HepG2 (cell line): ENCODE results near the gene ATG2A. TPM values are rescaled to one million over a fixed set of nuclear protein-coding genes. Genes with fewer than 3 reads are reported as not detected.

Experiments
- ATM ChIP-seq: fragments of 450-650 bp; IDR thresholded peaks from 2 replicates; pipeline ENCODE4 v1.7.1; 2017; ENCODE audit warnings: mild to moderate bottlenecking, borderline replicate concordance
- E2F5 ChIP-seq: sonication (generic); formaldehyde crosslinking; conservative IDR thresholded peaks from 2 replicates; pipeline ENCODE4 v1.4.0; 2020; ENCODE audit warnings: missing genetic modification reagents
- HBP1 ChIP-seq: IDR thresholded peaks from 2 replicates; pipeline ENCODE4 v1.6.1; 2016; ENCODE audit warnings: low read depth, control low read depth
- KDM6A ChIP-seq: IDR thresholded peaks from 2 replicates; pipeline ENCODE4 v1.6.1; 2016; ENCODE audit warnings: low read depth
- KLF16 ChIP-seq, 2 experiments: sonication (generic) in 1 of 2; formaldehyde crosslinking in 1 of 2; IDR thresholded peaks; 2 replicates each; pipeline versions ENCODE4 v1.6.1 to v1.8.0; 2016 to 2023; ENCODE audit warnings: missing genetic modification reagents in 2 of 2, missing compliant biosample characterization in 1 of 2
- KMT2A ChIP-seq: sonication (generic); formaldehyde crosslinking; IDR thresholded peaks from 2 replicates; pipeline ENCODE4 v1.4.0; 2020; ENCODE audit warnings: missing genetic modification reagents
- LBX2 ChIP-seq: sonication (generic); formaldehyde crosslinking; IDR thresholded peaks from 2 replicates; pipeline ENCODE4 v1.5.0; 2020; ENCODE audit warnings: missing genetic modification reagents, mild to moderate bottlenecking, borderline replicate concordance
- MZF1 ChIP-seq: sonication (generic); formaldehyde crosslinking; IDR thresholded peaks from 2 replicates; pipeline ENCODE4 v1.8.1; 2023; ENCODE audit warnings: mild to moderate bottlenecking, missing genetic modification reagents, borderline replicate concordance
- PHB2 ChIP-seq: fragments of 450-650 bp; IDR thresholded peaks from 2 replicates; pipeline ENCODE4 v1.6.1; 2018; ENCODE audit not compliant: partially characterized antibody
- PHF8 ChIP-seq: sonication (generic); formaldehyde crosslinking; IDR thresholded peaks from 2 replicates; pipeline ENCODE4 v1.5.0; 2020; ENCODE audit warnings: missing genetic modification reagents
- TFAP4 ChIP-seq: sonication (generic); IDR thresholded peaks from 2 replicates; pipeline ENCODE4 v1.6.1; 2016; ENCODE audit warnings: low read depth, borderline replicate concordance
- ZIK1 ChIP-seq: sonication (generic); formaldehyde crosslinking; IDR thresholded peaks from 2 replicates; pipeline ENCODE4 v1.5.0; 2020; ENCODE audit warnings: mild to moderate bottlenecking, low read depth, missing genetic modification reagents, borderline replicate concordance
- ZNF326 ChIP-seq: sonication (generic); formaldehyde crosslinking; IDR thresholded peaks from 2 replicates; pipeline ENCODE4 v1.4.0; 2020; ENCODE audit warnings: missing genetic modification reagents, borderline replicate concordance
- ZNF709 ChIP-seq: sonication (generic); formaldehyde crosslinking; IDR thresholded peaks from 2 replicates; pipeline ENCODE4 v1.5.0; 2020; ENCODE audit warnings: mild to moderate bottlenecking, missing genetic modification reagents
- ZNF776 ChIP-seq: sonication (generic); formaldehyde crosslinking; IDR thresholded peaks from 2 replicates; pipeline ENCODE4 v1.4.0; 2020; ENCODE audit warnings: mild to moderate bottlenecking, missing genetic modification reagents
- ZNF83 ChIP-seq: sonication (generic); formaldehyde crosslinking; IDR thresholded peaks from 2 replicates; pipeline ENCODE4 v1.4.0; 2020; ENCODE audit warnings: missing genetic modification reagents, mild to moderate bottlenecking, borderline replicate concordance
- ZZZ3 ChIP-seq: sonication (generic); formaldehyde crosslinking; IDR thresholded peaks from 2 replicates; pipeline ENCODE4 v1.4.0; 2020; ENCODE audit warnings: missing genetic modification reagents, mild to moderate bottlenecking, borderline replicate concordance
- polyA plus RNA-seq, 8 experiments: library from polyadenylated mRNA; depleted of rRNA in 3 of 8; stranded (reverse) in 7 of 8; unstranded in 1 of 8; fragments of >200 nt; fragmentation: Illumina TruSeq in 4 of 8; extraction: Trizol in 4 of 8; gene quantifications; 2 replicates each; pipeline versions ENCODE4 v1.2.1 to v1.2.3, GENCODE V29; 2011 to 2016; ENCODE audit warnings: low read depth in 4 of 8, missing spikeins in 1 of 8, mixed read lengths in 1 of 8; ENCODE audit not compliant: insufficient read depth in 1 of 8
- total RNA-seq, 5 experiments: library from RNA; depleted of rRNA; stranded (reverse); fragments of >200 nt; fragmentation: Illumina TruSeq; extraction: Trizol; gene quantifications; 2 replicates each; pipeline ENCODE4 v1.2.3, GENCODE V29; 2016; ENCODE audit warnings: low read depth in 1 of 5
- TF ChIP-seq, protein P1 (sequence below): sonication (generic); formaldehyde crosslinking; IDR thresholded peaks from 2 replicates; pipeline ENCODE4 v1.9.0; 2021; ENCODE audit warnings: mild to moderate bottlenecking, missing genetic modification reagents
- TF ChIP-seq, protein P2 (sequence below): sonication (generic); formaldehyde crosslinking; IDR thresholded peaks from 2 replicates; pipeline ENCODE4 v1.4.0; 2020; ENCODE audit warnings: missing genetic modification reagents, mild to moderate bottlenecking, borderline replicate concordance

The ATG2A gene
- total and polyA plus RNA-seq, 2 of the 13 experiments (the other 11 are each of a cell fraction or from before 2014, with no cell fraction given), result 6.7 to 8.0 TPM

- TF ChIP-seq, protein P1, sequence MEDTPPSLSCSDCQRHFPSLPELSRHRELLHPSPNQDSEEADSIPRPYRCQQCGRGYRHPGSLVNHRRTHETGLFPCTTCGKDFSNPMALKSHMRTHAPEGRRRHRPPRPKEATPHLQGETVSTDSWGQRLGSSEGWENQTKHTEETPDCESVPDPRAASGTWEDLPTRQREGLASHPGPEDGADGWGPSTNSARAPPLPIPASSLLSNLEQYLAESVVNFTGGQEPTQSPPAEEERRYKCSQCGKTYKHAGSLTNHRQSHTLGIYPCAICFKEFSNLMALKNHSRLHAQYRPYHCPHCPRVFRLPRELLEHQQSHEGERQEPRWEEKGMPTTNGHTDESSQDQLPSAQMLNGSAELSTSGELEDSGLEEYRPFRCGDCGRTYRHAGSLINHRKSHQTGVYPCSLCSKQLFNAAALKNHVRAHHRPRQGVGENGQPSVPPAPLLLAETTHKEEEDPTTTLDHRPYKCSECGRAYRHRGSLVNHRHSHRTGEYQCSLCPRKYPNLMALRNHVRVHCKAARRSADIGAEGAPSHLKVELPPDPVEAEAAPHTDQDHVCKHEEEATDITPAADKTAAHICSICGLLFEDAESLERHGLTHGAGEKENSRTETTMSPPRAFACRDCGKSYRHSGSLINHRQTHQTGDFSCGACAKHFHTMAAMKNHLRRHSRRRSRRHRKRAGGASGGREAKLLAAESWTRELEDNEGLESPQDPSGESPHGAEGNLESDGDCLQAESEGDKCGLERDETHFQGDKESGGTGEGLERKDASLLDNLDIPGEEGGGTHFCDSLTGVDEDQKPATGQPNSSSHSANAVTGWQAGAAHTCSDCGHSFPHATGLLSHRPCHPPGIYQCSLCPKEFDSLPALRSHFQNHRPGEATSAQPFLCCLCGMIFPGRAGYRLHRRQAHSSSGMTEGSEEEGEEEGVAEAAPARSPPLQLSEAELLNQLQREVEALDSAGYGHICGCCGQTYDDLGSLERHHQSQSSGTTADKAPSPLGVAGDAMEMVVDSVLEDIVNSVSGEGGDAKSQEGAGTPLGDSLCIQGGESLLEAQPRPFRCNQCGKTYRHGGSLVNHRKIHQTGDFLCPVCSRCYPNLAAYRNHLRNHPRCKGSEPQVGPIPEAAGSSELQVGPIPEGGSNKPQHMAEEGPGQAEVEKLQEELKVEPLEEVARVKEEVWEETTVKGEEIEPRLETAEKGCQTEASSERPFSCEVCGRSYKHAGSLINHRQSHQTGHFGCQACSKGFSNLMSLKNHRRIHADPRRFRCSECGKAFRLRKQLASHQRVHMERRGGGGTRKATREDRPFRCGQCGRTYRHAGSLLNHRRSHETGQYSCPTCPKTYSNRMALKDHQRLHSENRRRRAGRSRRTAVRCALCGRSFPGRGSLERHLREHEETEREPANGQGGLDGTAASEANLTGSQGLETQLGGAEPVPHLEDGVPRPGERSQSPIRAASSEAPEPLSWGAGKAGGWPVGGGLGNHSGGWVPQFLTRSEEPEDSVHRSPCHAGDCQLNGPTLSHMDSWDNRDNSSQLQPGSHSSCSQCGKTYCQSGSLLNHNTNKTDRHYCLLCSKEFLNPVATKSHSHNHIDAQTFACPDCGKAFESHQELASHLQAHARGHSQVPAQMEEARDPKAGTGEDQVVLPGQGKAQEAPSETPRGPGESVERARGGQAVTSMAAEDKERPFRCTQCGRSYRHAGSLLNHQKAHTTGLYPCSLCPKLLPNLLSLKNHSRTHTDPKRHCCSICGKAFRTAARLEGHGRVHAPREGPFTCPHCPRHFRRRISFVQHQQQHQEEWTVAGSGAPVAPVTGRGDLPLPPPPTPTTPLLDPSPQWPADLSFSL (CRISPR knock-in tag), result no peak
- TF ChIP-seq PHF8 (CRISPR knock-in tag) (peak; percentile 62; the same call in 1 of the 2 replicates), HBP1 (0 out of 2 replicates have a peak, but pooled peaks have one; percentile 44), E2F5 (CRISPR knock-in tag) (no peak), KMT2A (CRISPR knock-in tag) (peak; percentile 70; the same call in 1 of the 2 replicates), ZNF709 (CRISPR knock-in tag) (no peak), TFAP4 (no peak), PHB2 (no peak), ZNF83 (no peak; the same call in 1 of the 2 replicates), KDM6A (CRISPR knock-in tag) (no peak), KLF16 (CRISPR knock-in tag; IDR thresholded peaks at IDR 0.05) (0 out of 4 replicates have a peak, but pooled peaks of 1 of the 2 experiments have one; percentile 38), LBX2 (CRISPR knock-in tag) (peak; percentile 96), ZIK1 (CRISPR knock-in tag) (peak; percentile 64; the same call in 1 of the 2 replicates), ATM (no peak), ZNF326 (CRISPR knock-in tag) (no peak), MZF1 (CRISPR knock-in tag) (no peak), ZNF776 (CRISPR knock-in tag) (no peak; the same call in 1 of the 2 replicates), ZZZ3 (CRISPR knock-in tag) (peak; percentile 79; the same call in 1 of the 2 replicates)
- TF ChIP-seq, protein P2, sequence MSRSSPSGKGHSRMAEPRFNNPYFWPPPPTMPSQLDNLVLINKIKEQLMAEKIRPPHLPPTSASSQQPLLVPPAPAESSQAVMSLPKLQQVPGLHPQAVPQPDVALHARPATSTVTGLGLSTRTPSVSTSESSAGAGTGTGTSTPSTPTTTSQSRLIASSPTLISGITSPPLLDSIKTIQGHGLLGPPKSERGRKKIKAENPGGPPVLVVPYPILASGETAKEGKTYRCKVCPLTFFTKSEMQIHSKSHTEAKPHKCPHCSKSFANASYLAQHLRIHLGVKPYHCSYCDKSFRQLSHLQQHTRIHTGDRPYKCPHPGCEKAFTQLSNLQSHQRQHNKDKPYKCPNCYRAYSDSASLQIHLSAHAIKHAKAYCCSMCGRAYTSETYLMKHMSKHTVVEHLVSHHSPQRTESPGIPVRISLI (CRISPR knock-in tag), result 0 out of 2 replicates have a peak, but pooled peaks have one; percentile 25
Measured at GRCh38 chr11:64878223-64878493, 38.9 kb downstream of the ATG2A start (continued).
